Measurements from ENCODE around the gene MRPS10.

DNA sequence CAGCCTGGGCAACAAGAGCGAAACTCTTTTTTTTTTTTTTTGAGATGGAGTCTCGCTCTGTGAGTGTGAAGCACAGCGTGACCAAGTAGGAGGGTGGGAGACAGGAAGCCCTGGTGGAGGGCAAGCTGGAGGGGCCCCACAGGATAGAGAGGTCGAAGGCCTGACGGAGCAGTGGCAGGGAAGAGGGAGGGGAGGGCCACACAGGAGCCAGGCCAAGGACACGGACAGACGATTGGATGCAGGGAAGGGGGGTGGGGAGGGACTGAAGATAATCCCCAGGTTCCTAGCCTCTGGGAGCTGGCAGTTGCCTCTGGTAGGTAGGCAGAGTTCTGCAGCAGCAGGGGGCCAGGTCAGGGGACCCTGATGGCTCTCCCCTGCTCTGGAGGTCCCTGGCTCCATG lies 55.3 kb downstream of the MRPS10 start:
- TF ChIP-seq GATA3 (IDR thresholded peaks at IDR 0.05; ENCODE audit: low read depth, low read length): no peak
- no peak for TF ChIP-seq GATA2 (IDR thresholded peaks at IDR 0.05; ENCODE audit: low read depth, low read length)
